HepG2 (cell line): ENCODE results near the gene DUS3L. TPM values are rescaled to one million over a fixed set of nuclear protein-coding genes. Genes with fewer than 3 reads are reported as not detected.

Source experiments
- EEA1 ChIP-seq: sonication (generic); formaldehyde crosslinking; IDR thresholded peaks from 2 replicates; pipeline ENCODE4 v1.5.1; 2020; ENCODE audit warnings: mild to moderate bottlenecking, missing genetic modification reagents, borderline replicate concordance
- FOXK1 ChIP-seq: sonication (generic); formaldehyde crosslinking; IDR thresholded peaks from 2 replicates; pipeline ENCODE4 v1.4.0; 2020; ENCODE audit warnings: low read depth, missing genetic modification reagents, borderline replicate concordance
- GATAD1 ChIP-seq: IDR thresholded peaks from 2 replicates; pipeline ENCODE4 v1.6.1; 2016; ENCODE audit warnings: missing genetic modification reagents, missing compliant biosample characterization
- GTF3A ChIP-seq: sonication (generic); formaldehyde crosslinking; conservative IDR thresholded peaks from 2 replicates; pipeline ENCODE4 v1.4.0; 2020; ENCODE audit warnings: mild to moderate bottlenecking, missing genetic modification reagents
- GZF1 ChIP-seq: sonication (generic); formaldehyde crosslinking; IDR thresholded peaks from 2 replicates; pipeline ENCODE4 v1.5.1; 2020; ENCODE audit warnings: mild to moderate bottlenecking, missing genetic modification reagents
- HNF4A ChIP-seq: sonication (generic); formaldehyde crosslinking; IDR thresholded peaks from 2 replicates; pipeline ENCODE4 v1.4.0; 2020; ENCODE audit warnings: missing genetic modification reagents
- HNRNPLL ChIP-seq: fragments of 200-400 bp; formaldehyde crosslinking; IDR thresholded peaks from 2 replicates; pipeline ENCODE4 v1.6.1; 2017; ENCODE audit warnings: mild to moderate bottlenecking, low read depth, low read length; ENCODE audit not compliant: poor library complexity, severe bottlenecking
- KLF16 ChIP-seq, 2 experiments: sonication (generic) in 1 of 2; formaldehyde crosslinking in 1 of 2; IDR thresholded peaks; 2 replicates each; pipeline versions ENCODE4 v1.6.1 to v1.8.0; 2016 to 2023; ENCODE audit warnings: missing genetic modification reagents in 2 of 2, missing compliant biosample characterization in 1 of 2
- MEIS1 ChIP-seq: sonication (generic); formaldehyde crosslinking; IDR thresholded peaks from 2 replicates; pipeline ENCODE4 v1.9.0; 2021; ENCODE audit warnings: mild to moderate bottlenecking, missing genetic modification reagents, moderate library complexity, borderline replicate concordance
- NONO ChIP-seq, 2 experiments: fragments of 450-650 bp in 1 of 2; sonication (generic) in 1 of 2; formaldehyde crosslinking in 1 of 2; IDR thresholded peaks in 1 of 2; conservative IDR thresholded peaks in 1 of 2; 2 replicates each; pipeline versions ENCODE4 v1.6.1 to v1.8.0; 2017 to 2022; ENCODE audit warnings: mild to moderate bottlenecking in 1 of 2, missing genetic modification reagents in 1 of 2, moderate library complexity in 1 of 2
- REL ChIP-seq: sonication (generic); formaldehyde crosslinking; conservative IDR thresholded peaks from 2 replicates; pipeline ENCODE4 v1.8.0; 2022; ENCODE audit warnings: mild to moderate bottlenecking, missing genetic modification reagents, moderate library complexity
- SOX6 ChIP-seq, 2 experiments: fragments of 450-650 bp in 1 of 2; sonication (generic) in 1 of 2; formaldehyde crosslinking in 1 of 2; IDR thresholded peaks; 2 replicates each; pipeline versions ENCODE4 v1.4.0 to v1.6.1; 2017 to 2020; ENCODE audit warnings: antibody characterized with exemption in 1 of 2, mild to moderate bottlenecking in 1 of 2, missing genetic modification reagents in 1 of 2
- ZBTB20 ChIP-seq: sonication (generic); formaldehyde crosslinking; IDR thresholded peaks from 2 replicates; pipeline ENCODE4 v1.8.1; 2023; ENCODE audit warnings: missing genetic modification reagents, low read depth, mild to moderate bottlenecking, borderline replicate concordance
- ZEB1 ChIP-seq: IDR thresholded peaks from 2 replicates; pipeline ENCODE4 v1.6.1; 2012; ENCODE audit warnings: mild to moderate bottlenecking, low read depth, inconsistent platforms; ENCODE audit not compliant: insufficient replicate concordance
- ZNF160 ChIP-seq: sonication (generic); formaldehyde crosslinking; IDR thresholded peaks from 2 replicates; pipeline ENCODE4 v1.8.0; 2022; ENCODE audit warnings: mild to moderate bottlenecking, inconsistent platforms, missing genetic modification reagents
- ZNF3 ChIP-seq: IDR thresholded peaks from 2 replicates; pipeline ENCODE4 v1.7.0; 2017; ENCODE audit warnings: inconsistent platforms
- ZNF335 ChIP-seq: sonication (generic); formaldehyde crosslinking; IDR thresholded peaks from 2 replicates; pipeline ENCODE4 v1.4.0; 2020; ENCODE audit warnings: missing genetic modification reagents
- ZNF547 ChIP-seq: sonication (generic); formaldehyde crosslinking; IDR thresholded peaks from 2 replicates; pipeline ENCODE4 v1.5.1; 2020; ENCODE audit warnings: mild to moderate bottlenecking, missing genetic modification reagents
- ZNF772 ChIP-seq: sonication (generic); formaldehyde crosslinking; IDR thresholded peaks from 2 replicates; pipeline ENCODE4 v1.5.0; 2020; ENCODE audit warnings: mild to moderate bottlenecking, missing genetic modification reagents
- ZNF780A ChIP-seq: sonication (generic); formaldehyde crosslinking; IDR thresholded peaks from 2 replicates; pipeline ENCODE4 v1.8.0; 2022; ENCODE audit warnings: mild to moderate bottlenecking, missing genetic modification reagents, moderate library complexity
- polyA plus RNA-seq, 8 experiments: library from polyadenylated mRNA; depleted of rRNA in 3 of 8; stranded (reverse) in 7 of 8; unstranded in 1 of 8; fragments of >200 nt; fragmentation: Illumina TruSeq in 4 of 8; extraction: Trizol in 4 of 8; gene quantifications; 2 replicates each; pipeline versions ENCODE4 v1.2.1 to v1.2.3, GENCODE V29; 2011 to 2016; ENCODE audit warnings: low read depth in 4 of 8, missing spikeins in 1 of 8, mixed read lengths in 1 of 8; ENCODE audit not compliant: insufficient read depth in 1 of 8
- total RNA-seq, 5 experiments: library from RNA; depleted of rRNA; stranded (reverse); fragments of >200 nt; fragmentation: Illumina TruSeq; extraction: Trizol; gene quantifications; 2 replicates each; pipeline ENCODE4 v1.2.3, GENCODE V29; 2016; ENCODE audit warnings: low read depth in 1 of 5
- TF ChIP-seq, protein P1 (sequence below): IDR thresholded peaks from 2 replicates; pipeline ENCODE4 v1.6.1; 2018; ENCODE audit warnings: missing genetic modification reagents
- TF ChIP-seq, protein P2 (sequence below): sonication (generic); formaldehyde crosslinking; conservative IDR thresholded peaks from 2 replicates; pipeline ENCODE4 v1.8.0; 2022; ENCODE audit warnings: mild to moderate bottlenecking, moderate library complexity, missing genetic modification reagents
- TF ChIP-seq, protein P3 (sequence below), 2 experiments: sonication (generic) in 1 of 2; formaldehyde crosslinking in 1 of 2; IDR thresholded peaks; 2 replicates each; pipeline versions ENCODE4 v1.5.1 to v1.6.1; 2011 to 2020; ENCODE audit warnings: borderline replicate concordance in 1 of 2, low read depth in 1 of 2, low read length in 1 of 2, mild to moderate bottlenecking in 1 of 2, missing genetic modification reagents in 1 of 2, moderate library complexity in 1 of 2

The DUS3L gene
- total and polyA plus RNA-seq, 2 of the 13 experiments (the other 11 are each of a cell fraction or from before 2014, with no cell fraction given) = 13.3 to 25.1 TPM

DNA sequence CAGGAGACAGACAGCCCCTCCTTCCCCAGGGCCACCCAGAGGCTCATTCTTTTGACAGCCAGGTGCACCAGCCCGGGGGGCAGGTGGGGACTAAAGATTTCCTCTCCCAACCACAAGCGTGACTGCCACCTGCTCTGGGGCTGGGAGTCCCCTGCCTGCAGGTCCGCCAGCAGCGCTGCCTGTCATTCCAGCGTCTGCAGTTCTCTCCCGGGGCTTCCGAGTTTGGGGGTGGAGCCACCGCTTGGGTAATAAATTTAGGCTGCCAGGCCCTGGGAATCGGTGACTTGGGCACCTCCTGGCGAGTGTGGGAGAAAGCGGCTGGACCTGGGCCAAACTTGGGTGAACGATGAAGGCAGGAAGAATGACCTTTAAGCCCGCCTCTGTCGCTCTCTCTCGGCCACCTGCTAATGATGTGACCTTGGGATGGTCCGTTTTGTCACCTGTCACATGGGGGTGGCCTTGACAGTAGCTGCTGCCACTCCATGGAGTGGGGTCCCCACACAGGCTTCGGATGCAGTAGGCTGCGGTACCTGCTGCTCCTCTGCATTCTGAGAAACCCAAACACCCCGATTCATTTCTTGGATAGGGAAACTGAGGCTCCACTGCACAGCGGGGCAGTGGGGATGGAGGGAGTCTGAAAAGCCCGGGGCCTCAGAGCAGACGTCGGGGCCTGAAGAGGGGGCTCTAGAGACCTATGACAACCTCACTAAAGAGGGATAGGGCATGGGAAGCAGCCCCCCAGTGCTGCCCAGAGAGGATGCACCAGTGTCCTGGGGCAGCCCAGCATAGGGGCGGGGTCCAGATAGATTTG is 35.8 kb upstream of the DUS3L start (continued):
- TF ChIP-seq, protein P1, sequence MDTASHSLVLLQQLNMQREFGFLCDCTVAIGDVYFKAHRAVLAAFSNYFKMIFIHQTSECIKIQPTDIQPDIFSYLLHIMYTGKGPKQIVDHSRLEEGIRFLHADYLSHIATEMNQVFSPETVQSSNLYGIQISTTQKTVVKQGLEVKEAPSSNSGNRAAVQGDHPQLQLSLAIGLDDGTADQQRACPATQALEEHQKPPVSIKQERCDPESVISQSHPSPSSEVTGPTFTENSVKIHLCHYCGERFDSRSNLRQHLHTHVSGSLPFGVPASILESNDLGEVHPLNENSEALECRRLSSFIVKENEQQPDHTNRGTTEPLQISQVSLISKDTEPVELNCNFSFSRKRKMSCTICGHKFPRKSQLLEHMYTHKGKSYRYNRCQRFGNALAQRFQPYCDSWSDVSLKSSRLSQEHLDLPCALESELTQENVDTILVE = peak; percentile 69; the same call in 1 of the 2 replicates
- TF ChIP-seq GTF3A (CRISPR knock-in tag) = 0 out of 2 replicates have a peak, but pooled peaks have one; percentile 82
- TF ChIP-seq SOX6 (IDR thresholded peaks at IDR 0.05) = no peak
- TF ChIP-seq SOX6 (CRISPR knock-in tag; IDR thresholded peaks at IDR 0.05) = peak; percentile 76
- TF ChIP-seq FOXK1 = no peak
- peak; percentile 58 for TF ChIP-seq ZEB1
- TF ChIP-seq ZNF160 (CRISPR knock-in tag) = 0 out of 2 replicates have a peak, but pooled peaks have one; percentile 22
- TF ChIP-seq KLF16 (CRISPR knock-in tag; IDR thresholded peaks at IDR 0.05) = peak in 1 of 2 experiments; percentile 65; a peak in 1 of 4 replicates
- TF ChIP-seq REL = 0 out of 2 replicates have a peak, but pooled peaks have one; percentile 49
- peak; percentile 33; the same call in 1 of the 2 replicates for TF ChIP-seq ZBTB20 (CRISPR knock-in tag)
- TF ChIP-seq, protein P2, sequence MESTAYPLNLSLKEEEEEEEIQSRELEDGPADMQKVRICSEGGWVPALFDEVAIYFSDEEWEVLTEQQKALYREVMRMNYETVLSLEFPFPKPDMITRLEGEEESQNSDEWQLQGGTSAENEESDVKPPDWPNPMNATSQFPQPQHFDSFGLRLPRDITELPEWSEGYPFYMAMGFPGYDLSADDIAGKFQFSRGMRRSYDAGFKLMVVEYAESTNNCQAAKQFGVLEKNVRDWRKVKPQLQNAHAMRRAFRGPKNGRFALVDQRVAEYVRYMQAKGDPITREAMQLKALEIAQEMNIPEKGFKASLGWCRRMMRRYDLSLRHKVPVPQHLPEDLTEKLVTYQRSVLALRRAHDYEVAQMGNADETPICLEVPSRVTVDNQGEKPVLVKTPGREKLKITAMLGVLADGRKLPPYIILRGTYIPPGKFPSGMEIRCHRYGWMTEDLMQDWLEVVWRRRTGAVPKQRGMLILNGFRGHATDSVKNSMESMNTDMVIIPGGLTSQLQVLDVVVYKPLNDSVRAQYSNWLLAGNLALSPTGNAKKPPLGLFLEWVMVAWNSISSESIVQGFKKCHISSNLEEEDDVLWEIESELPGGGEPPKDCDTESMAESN (CRISPR knock-in tag) = peak; percentile 35
- 0 out of 2 replicates have a peak, but pooled peaks have one; percentile 42 for TF ChIP-seq ZNF335 (CRISPR knock-in tag)
- peak; percentile 72; the same call in 1 of the 2 replicates for TF ChIP-seq ZNF772 (CRISPR knock-in tag)
- TF ChIP-seq ZNF547 (CRISPR knock-in tag) = peak; percentile 70; the same call in 1 of the 2 replicates
- peak; percentile 28; the same call in 1 of the 2 replicates for TF ChIP-seq ZNF780A (CRISPR knock-in tag)
- TF ChIP-seq EEA1 (CRISPR knock-in tag) = no peak
- TF ChIP-seq GZF1 (CRISPR knock-in tag) = peak; percentile 23; the same call in 1 of the 2 replicates
- no peak for TF ChIP-seq NONO (IDR thresholded peaks at IDR 0.05)
- TF ChIP-seq NONO (CRISPR knock-in tag; conservative IDR thresholded peaks at IDR 0.05) = peak; percentile 73
- peak; percentile 79; the same call in 1 of the 2 replicates for TF ChIP-seq MEIS1 (CRISPR knock-in tag)
- TF ChIP-seq, protein P3, sequence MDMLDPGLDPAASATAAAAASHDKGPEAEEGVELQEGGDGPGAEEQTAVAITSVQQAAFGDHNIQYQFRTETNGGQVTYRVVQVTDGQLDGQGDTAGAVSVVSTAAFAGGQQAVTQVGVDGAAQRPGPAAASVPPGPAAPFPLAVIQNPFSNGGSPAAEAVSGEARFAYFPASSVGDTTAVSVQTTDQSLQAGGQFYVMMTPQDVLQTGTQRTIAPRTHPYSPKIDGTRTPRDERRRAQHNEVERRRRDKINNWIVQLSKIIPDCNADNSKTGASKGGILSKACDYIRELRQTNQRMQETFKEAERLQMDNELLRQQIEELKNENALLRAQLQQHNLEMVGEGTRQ (IDR thresholded peaks at IDR 0.05; ENCODE audit: low read depth, low read length) = peak; percentile 39; the same call in 1 of the 2 replicates
- TF ChIP-seq, protein P3 (CRISPR knock-in tag; IDR thresholded peaks at IDR 0.05; ENCODE audit: borderline replicate concordance) = no peak
- peak; percentile 48; the same call in 1 of the 2 replicates for TF ChIP-seq GATAD1 (CRISPR knock-in tag)
- TF ChIP-seq HNRNPLL = peak; percentile 38
- TF ChIP-seq HNF4A = peak; percentile 89
- TF ChIP-seq ZNF3 (CRISPR knock-in tag) = no peak
